ENCODE measurements around the gene ZNF624. TPM values are rescaled to one million over a fixed set of nuclear protein-coding genes. Genes with fewer than 3 reads are reported as not detected.
A peak's percentile ranks its signal among the peaks of the same experiment; 100 is the strongest.

ZNF624 gene
- total and polyA plus RNA-seq, 2 experiments from 2014 or later, result 2.7 to 3.9 TPM

DNA sequence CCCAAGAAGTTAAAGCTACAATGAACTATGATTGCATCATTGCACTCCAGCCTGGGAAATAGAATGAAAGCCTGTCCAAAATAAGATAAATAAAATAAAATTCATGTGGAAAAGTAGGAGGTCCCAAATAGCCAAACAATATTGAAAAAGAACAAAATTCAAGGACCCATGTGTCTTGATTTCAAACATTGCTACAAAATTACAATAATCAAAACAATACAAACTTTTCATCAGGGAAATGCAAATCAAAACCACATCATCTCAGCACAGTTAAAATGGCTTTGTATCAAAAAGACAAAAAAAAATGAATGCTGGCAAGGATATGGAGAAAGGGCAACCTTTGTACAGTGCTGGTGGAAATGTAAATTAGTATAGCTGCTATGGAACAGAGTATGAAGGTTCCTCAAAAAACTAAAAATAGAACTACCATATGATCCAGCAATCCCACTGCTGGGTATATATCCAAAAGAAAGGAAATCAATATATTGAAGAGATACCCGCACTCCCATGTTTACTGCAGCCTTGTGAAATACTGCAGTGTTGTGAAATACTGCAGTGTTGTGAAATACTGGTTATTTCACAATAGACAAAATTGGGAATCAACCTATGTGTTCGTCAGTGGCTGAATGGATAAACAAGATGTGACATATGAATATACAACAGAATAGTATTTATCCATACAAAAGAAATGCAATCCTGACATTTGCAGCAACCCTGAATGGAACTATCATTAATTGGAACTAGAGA, 60.1 kb downstream of the ZNF624 start:
- DNase-seq (ENCODE audit: low spot score) (no peak), ATAC-seq (no peak)
- Histone ChIP-seq H3K79me2 (replicated peaks; ENCODE audit: insufficient read depth) (no peaks in the 10 kb centered on the region), H3F3A (replicated peaks; ENCODE audit: low read depth) (peaks cover 4% of the 10 kb centered on the region; the same call in 1 of the 2 replicates), H3K4me1 (ENCODE audit: insufficient read depth) (no peaks in the 10 kb centered on the region; the same call in 1 of the 2 replicates), H3K4me2 (no peak overlapping the region), H3K27ac (ENCODE audit: low read depth) (no peak overlapping the region), H4K20me1 (replicated peaks; ENCODE audit: insufficient read depth) (no peaks in the 10 kb centered on the region), H2AFZ (no peak overlapping the region), H3K9me2 (ENCODE audit: insufficient read depth) (no peaks in the 10 kb centered on the region; the same call in 1 of the 2 replicates), H3K36me3 (ENCODE audit: insufficient read depth) (no peaks in the 10 kb centered on the region; the same call in 1 of the 2 replicates), H3K27me3 (ENCODE audit: insufficient read depth) (peaks cover 4% of the 10 kb centered on the region), H3K4me3 (no peak overlapping the region)
- H3K4me3 Mint-ChIP-seq, result no peak overlapping the region
- peaks cover 23% of the 10 kb centered on the region for H3K9me3 Mint-ChIP-seq
- H3K27me3 Mint-ChIP-seq (ENCODE audit: insufficient read depth, low read depth, poor library complexity), result peaks cover 15% of the 10 kb centered on the region
- TF ChIP-seq, protein P1, sequence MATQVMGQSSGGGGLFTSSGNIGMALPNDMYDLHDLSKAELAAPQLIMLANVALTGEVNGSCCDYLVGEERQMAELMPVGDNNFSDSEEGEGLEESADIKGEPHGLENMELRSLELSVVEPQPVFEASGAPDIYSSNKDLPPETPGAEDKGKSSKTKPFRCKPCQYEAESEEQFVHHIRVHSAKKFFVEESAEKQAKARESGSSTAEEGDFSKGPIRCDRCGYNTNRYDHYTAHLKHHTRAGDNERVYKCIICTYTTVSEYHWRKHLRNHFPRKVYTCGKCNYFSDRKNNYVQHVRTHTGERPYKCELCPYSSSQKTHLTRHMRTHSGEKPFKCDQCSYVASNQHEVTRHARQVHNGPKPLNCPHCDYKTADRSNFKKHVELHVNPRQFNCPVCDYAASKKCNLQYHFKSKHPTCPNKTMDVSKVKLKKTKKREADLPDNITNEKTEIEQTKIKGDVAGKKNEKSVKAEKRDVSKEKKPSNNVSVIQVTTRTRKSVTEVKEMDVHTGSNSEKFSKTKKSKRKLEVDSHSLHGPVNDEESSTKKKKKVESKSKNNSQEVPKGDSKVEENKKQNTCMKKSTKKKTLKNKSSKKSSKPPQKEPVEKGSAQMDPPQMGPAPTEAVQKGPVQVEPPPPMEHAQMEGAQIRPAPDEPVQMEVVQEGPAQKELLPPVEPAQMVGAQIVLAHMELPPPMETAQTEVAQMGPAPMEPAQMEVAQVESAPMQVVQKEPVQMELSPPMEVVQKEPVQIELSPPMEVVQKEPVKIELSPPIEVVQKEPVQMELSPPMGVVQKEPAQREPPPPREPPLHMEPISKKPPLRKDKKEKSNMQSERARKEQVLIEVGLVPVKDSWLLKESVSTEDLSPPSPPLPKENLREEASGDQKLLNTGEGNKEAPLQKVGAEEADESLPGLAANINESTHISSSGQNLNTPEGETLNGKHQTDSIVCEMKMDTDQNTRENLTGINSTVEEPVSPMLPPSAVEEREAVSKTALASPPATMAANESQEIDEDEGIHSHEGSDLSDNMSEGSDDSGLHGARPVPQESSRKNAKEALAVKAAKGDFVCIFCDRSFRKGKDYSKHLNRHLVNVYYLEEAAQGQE (IDR thresholded peaks at IDR 0.05; ENCODE audit: unreplicated experiment), result no peak
- TF ChIP-seq NANOG (IDR thresholded peaks at IDR 0.05; ENCODE audit: borderline replicate concordance), result no peak
- H3K36me3 Mint-ChIP-seq (ENCODE audit: low read depth), result peaks cover 9% of the 10 kb centered on the region; the same call in 2 of the 3 replicates
- H3K4me1 Mint-ChIP-seq, result no peaks in the 10 kb centered on the region
- H3K27ac Mint-ChIP-seq, result no peak overlapping the region

DNA sequence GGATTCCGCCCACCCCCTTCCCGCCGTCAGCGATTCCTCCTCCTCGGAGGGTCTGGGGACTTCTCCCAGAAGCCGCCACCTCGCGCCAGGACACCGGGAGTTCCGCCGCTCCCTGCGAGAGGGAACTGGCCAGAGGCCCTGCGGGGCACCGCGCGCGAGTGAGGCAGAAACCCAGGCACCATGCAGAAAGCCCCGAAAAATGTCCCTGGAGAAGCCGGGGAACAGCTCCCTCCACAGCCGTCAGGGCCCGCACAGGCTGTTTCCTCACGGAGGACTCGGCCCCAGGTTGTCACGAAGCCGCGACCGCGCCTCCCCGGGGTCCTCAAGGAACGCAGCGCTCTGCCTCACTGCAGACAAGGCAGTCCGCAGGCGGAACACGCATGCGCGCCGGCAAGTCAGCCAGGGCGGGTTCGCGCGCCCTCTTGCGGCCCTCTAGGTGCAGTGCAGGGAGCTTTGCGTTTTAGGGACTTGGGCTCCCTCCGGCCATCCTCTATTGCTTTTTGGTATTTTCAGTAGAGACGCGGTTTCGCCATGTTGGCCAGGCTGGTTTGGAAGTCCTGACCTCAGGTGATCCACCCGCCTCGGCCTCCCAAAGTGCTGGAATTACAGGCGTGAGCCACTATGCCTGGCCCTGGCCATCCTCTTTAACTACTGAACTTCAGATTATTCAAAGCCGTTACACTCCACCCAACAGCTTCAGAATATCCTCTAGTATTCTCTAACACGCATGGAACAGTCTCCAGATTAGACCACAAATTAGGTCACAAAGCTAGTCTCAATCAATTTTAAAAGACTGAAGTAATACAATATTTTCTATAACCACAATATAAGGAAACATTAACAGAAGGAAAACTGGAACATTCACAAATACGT, 64.3 kb downstream of the ZNF624 start:
- Histone ChIP-seq H4K20me1 (replicated peaks; ENCODE audit: insufficient read depth) (no peaks in the 10 kb centered on the region), H3F3A (replicated peaks; ENCODE audit: low read depth) (peaks cover 5% of the 10 kb centered on the region; the same call in 1 of the 2 replicates), H3K4me3 (peak overlapping the region; percentile 88), H3K4me1 (ENCODE audit: insufficient read depth) (no peaks in the 10 kb centered on the region; the same call in 1 of the 2 replicates), H2AFZ (peak overlapping the region; percentile 99), H3K27ac (ENCODE audit: low read depth) (no peak overlapping the region), H3K36me3 (ENCODE audit: insufficient read depth) (no peaks in the 10 kb centered on the region; the same call in 1 of the 2 replicates), H3K4me2 (peak overlapping the region; percentile 94), H3K27me3 (ENCODE audit: insufficient read depth) (peaks cover 31% of the 10 kb centered on the region), H3K79me2 (replicated peaks; ENCODE audit: insufficient read depth) (no peaks in the 10 kb centered on the region), H3K9me2 (ENCODE audit: insufficient read depth) (no peaks in the 10 kb centered on the region; the same call in 1 of the 2 replicates)
- DNase-seq (ENCODE audit: low spot score) (peak; percentile 95), ATAC-seq (peak; percentile 94)
- H3K27ac Mint-ChIP-seq, result no peak overlapping the region
- H3K4me1 Mint-ChIP-seq, result no peaks in the 10 kb centered on the region
- H3K9me3 Mint-ChIP-seq, result peaks cover 19% of the 10 kb centered on the region
- H3K4me3 Mint-ChIP-seq, result peak overlapping the region; percentile 74
- H3K36me3 Mint-ChIP-seq (ENCODE audit: low read depth), result peaks cover 9% of the 10 kb centered on the region; the same call in 2 of the 3 replicates
- peaks cover 26% of the 10 kb centered on the region for H3K27me3 Mint-ChIP-seq (ENCODE audit: insufficient read depth, low read depth, poor library complexity)
- TF ChIP-seq, protein P2, sequence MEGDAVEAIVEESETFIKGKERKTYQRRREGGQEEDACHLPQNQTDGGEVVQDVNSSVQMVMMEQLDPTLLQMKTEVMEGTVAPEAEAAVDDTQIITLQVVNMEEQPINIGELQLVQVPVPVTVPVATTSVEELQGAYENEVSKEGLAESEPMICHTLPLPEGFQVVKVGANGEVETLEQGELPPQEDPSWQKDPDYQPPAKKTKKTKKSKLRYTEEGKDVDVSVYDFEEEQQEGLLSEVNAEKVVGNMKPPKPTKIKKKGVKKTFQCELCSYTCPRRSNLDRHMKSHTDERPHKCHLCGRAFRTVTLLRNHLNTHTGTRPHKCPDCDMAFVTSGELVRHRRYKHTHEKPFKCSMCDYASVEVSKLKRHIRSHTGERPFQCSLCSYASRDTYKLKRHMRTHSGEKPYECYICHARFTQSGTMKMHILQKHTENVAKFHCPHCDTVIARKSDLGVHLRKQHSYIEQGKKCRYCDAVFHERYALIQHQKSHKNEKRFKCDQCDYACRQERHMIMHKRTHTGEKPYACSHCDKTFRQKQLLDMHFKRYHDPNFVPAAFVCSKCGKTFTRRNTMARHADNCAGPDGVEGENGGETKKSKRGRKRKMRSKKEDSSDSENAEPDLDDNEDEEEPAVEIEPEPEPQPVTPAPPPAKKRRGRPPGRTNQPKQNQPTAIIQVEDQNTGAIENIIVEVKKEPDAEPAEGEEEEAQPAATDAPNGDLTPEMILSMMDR (conservative IDR thresholded peaks at IDR 0.05; ENCODE audit: low read depth in 2 of 2), result peak; percentile 93 to 98
- TF ChIP-seq ETS1 (IDR thresholded peaks at IDR 0.05), result no peak
